Fibroblast of skin of left quadriceps (primary cell): ENCODE data around the gene CWF19L2.
"Not testable (repeated sequence)": the region's sequence is repeated elsewhere in the genome, so short reads cannot be mapped to it uniquely, and the experiment has no call there.

ENCODE experiments used
- DNase-seq, 2 experiments: peaks; one replicate each; pipeline ENCODE4 v3.0.0-alpha.2; 2013; ENCODE audit warnings: low read depth in 2 of 2

The CWF19L2 gene

DNA sequence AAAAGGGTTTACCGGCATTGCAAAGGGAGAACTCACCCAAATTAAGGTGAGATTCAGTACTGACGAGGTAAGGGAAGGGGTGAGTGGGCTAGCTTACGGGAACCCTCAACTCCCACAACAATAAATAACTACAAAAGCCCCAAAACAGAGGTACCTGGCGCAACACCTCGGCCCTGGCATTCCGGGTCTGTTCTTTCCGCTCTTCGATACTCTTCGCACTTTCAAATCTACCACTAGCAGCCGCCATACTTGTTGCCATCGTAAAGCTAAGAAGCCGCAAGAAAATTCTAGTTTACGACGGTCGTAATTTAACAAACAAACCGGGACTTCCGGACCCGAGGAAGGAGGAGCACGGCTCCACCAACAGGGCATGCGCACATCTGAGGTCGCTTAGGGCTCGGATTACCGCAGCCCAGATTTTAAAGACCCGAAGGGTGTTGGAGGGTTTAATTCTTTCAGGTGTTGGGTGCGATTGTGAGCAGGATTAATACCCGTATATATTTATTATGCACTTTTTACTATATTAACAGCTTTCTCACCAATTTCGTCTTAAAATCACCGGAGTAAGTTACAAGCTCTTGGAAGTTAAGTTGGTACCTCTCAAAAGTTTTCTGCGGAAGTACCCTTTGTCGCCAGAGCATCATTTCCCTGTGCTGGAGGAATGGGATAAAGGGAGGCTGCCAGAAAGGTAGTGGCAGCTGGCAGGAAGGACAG lies at the start of gene CWF19L2:
Gene CWF19L2 (minus strand): TSS at position 268 of the 714 bp plus-strand sequence. CDS start 9 bp downstream, at position 259.
- DNase-seq: peak; percentile 90 to 92

DNA sequence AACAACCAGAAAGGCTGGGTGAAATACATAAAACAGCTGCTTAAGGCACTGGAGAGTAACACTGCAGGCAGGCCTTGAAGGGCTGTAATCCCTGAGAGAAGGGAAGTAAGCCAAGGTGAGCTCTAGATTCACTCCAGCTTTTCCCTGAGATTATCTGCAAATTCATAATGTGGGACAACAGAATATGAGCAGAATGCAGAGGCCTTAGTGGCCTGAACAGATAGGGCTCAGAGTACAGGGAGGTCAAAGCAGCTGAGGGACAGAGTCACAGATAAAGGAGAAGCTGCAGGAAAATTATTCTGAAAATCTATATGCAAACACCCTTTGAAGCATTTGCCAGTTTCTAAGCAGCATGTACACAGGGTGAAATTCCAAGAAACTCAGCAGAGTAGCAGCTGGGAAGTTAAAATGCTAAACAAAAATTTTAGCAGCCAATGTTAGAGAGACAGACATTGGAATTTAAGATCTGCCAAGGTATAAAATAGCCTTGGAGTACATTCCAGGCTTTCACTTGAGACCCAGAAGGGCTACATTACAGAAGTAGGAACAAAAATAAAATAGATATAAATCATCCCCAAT lies 48.1 kb upstream of the CWF19L2 start:
- no peak for DNase-seq

DNA sequence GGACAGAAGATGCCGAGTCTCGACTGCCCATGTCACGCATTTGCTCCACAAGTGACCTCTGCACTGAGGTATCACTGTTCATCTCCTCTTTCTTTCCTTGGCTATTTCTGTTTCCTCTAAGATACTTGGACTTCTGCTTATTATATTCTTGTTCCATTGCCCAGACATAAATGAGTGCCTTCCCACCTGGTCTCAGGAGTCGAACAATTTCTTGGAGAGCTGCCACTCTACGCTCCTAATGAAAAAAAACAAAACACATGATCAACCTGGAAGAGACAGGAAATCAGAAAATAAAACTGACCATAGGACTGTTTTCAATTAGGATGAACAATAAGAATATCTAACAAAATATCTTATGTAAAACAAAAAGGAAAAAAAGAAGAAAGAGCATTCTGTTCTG lies 47.4 kb upstream of the CWF19L2 start:
- no peak for DNase-seq

DNA sequence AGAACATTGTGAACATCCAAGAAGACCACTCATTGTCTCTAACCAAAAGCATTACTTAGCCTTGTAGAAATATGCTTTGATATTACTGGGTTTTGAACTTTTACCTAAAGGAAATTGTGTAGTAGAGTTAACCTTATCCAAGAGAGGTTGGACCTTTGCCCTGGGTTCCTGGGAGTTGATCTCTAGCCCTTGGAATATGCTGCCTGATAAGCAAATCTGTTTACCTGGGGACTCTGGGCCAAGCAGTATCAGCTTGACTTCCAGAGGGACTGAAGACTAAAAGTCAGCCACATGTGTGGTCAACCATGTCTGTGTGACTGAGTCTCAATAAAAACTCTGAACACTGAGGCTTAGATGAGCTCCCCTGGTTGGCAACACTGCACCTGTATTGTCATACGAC lies 44.1 kb upstream of the CWF19L2 start:
- no peak for DNase-seq

DNA sequence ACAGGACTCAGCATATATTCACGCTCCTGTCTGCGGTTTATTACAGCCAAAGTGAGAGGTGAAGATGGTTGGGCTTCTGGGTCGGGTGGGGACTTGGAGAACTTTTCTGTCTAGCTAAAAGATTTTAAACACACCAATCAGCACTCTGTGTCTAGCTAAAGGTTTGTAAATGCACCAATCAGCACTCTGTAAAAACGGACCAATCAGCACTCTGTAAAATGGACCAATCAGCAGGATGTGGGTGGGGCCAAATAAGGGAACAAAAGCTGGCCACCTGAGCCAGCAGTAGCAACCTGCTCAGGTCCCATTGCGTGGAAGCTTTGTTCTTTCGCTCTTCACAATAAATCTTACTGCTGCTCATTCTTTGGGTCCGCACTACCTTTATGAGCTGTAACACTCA lies 39.7 kb upstream of the CWF19L2 start:
- DNase-seq: not testable (repeated sequence)

DNA sequence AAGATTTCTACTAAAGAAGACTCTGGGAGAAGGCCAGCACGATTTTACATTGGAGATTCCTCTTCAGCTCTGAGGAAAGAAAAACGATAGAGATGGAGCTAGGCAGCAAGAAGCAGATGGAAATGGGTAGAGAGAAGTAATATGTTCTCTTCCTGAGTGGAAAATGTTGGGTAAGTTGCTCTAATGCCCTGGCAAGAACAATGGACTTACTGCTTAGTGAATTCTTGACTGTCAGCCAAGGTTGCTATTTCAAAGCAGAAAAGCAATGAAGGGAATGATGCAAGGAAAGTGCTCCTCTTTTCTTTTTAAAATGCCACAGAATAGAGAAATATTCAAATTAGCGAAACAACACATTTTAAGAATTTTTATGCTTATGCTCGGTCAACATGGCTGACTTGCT lies 38.4 kb upstream of the CWF19L2 start:
- DNase-seq: peak; percentile 36 to 43

DNA sequence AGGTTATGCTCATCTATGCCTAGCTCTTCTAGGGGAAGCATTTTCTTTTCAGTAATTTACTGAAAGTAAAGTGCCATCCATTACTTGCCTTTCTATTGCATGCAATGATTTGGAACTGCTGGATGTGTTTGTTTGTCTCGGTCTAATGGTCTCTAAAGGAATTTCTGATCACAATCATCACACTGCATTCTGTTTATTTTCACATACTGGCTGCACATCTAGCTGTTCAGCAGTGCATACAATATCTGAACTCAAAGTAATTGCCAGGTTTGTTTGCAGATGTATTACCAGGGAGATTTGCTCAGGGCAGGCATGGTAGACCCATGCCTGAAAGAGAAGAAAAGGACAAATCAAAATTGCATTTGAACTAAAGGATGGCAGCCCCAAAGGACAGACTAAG lies 36.4 kb upstream of the CWF19L2 start:
- no peak for DNase-seq

DNA sequence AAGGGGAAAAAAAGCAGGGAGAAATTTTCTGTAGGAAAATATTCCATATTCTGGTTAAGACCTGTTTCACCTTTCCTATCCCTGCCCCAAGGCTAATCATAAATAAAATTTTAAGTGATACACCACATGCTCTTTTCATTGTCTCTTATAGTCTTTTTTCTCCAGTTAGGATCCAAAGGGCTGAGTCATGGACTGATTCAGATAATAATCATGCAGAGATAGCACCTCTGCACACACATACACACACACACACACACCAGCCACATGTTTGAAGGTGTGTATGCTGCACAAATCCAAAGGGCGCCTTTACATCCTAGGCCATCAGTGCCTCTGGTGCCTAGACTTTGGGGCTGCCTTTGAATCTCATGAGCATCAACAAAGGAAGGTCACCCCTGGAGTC lies 35.5 kb upstream of the CWF19L2 start:
- DNase-seq: peak; percentile 47 to 50

DNA sequence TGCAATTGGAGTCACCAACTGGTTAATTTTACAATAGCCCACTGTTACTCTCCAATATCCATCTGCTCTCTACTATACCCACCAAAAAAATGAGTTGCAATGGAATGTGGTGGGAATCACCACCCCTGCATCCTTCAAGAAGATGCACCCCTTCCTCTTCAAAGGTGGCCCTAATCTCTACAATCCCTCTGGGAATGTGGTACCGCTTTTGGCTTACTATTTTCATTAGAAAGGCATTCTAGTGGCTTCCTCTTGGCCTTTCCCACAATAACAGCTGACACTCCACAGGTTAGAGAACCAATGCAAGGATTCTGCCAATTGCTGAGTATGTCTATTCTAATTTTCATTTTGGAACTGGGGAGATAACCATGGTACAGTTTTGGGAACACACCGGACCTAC lies 33.2 kb upstream of the CWF19L2 start:
- DNase-seq: no peak

DNA sequence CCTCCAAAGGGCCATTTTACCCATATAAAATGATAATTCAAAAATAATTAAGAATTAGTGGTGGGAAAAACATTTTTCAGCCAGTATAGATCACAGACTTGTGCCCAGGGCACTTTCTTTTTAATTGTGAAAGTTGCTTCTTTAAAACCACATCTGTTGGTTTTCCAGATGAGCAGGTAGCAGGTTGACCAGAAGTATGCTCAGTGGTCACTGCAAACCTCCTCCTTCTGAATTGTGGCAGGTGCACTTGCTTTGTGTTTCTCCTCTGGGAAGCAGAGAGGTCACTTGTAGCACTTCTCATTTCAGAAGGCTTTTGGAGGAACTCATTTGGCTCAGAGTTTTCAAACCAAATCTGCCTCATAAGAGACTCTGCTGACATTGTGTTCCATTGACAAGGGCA lies 24.6 kb upstream of the CWF19L2 start:
- no peak for DNase-seq

DNA sequence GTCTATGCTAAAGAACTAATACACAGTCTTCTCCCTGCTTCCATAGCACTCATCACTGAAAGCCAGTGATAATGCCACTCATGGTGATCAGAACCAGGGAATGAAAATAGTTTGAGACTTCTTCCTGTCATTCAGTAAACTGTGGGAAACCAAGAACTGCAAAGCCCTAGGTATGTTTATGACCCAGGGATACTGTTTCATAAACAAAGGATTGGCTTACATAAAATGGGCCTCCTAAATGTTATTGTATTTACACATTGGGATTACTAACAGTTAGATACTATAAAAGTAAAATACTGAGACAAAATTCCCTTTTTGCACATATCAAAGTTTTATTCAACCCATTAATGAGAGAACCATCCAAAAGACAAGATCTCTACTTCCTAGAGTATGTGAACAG lies 21.3 kb upstream of the CWF19L2 start:
- no peak for DNase-seq

DNA sequence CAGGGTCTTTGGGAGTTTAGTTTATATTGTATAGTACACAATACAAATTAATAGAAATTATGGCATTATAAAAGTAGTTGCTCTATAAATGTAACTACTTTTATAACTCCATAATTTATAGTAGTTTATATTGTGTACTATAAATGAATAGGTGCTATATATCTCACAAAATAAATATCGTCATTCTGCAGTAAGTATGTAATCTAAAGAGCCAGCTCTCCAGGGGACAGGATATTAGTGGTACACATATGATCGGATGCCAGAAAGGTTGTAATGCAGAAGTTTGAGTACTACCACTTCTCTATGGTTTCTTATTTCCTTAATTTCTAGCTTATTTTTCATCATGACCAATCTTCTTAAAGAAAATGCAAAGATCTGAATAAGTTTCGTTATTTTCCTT lies 20.2 kb upstream of the CWF19L2 start:
- no peak for DNase-seq

DNA sequence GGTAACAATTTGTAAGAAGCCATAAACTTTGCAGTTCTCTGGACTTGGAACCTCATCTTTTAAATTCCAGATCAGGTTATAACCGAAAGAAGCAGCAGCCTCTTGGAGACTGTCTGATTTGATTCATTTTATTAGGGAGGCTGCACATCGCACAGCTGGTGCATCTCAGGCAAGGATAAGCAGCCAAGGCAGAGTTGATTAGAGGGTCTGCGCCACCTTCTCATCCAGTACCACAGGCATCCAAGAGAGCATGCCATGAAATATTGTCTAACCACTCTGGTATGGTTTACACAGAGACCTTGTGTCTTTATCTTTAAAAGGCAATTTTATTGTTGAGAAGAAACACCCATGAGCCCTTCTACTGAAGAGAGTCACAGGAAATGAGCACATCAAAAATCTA lies 16.2 kb upstream of the CWF19L2 start:
- DNase-seq: no peak

DNA sequence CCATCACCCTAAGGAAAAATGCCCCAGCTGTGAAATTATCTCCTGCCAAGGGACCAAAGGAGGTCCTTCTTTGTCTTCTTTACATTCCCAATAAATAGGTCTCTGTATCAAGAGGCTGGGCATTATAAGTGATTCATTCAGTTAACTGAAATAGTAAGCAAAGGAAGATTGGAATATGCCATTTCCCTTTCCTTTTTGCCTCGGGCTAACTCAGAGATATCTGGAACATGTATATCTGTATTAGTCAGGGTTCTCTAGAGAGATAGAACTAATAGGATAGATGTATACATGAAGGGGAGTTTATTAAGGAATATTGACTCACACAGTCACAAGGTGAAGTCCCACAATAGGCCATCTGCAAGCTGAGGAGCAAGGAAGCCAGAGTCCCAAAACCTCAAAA lies 15.3 kb upstream of the CWF19L2 start:
- no peak for DNase-seq

DNA sequence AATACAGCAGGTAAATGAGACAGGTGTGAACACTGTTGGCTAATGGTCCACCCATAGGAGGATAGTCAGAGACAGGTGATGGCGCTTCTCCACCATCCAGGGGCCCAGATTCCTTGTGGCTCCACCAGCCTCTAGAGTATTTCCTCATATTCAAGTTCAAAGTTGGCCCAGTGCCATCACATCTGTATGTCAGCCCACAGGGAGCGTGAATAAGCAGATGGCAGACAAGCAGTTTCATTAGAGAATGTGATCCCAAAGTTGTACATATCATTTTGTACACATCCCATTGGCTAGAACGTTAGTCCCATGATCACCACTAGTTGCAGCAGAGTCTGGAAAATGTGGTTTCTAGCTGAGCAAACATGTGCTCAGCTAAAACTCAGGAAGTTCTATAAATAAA lies 11.0 kb upstream of the CWF19L2 start:
- peak; percentile 22 to 23 for DNase-seq

DNA sequence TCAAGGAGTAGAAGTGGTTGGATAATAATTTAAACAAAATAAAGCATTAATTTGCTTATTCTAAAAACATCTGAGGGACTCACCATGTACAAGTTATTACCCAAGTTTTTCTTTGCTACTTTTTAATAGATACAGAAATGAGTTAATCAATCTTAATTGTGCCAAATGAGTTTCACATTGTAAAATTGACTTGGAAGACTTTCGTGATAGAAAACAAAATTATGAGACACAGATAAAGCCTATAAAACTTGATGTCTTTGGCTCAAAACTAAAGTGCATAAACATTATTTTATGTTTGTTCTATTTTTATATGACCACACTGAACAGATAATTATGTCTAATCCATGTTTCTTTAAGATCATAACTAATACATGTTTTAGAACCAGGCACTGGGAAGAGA lies 10.1 kb upstream of the CWF19L2 start:
- no peak for DNase-seq

DNA sequence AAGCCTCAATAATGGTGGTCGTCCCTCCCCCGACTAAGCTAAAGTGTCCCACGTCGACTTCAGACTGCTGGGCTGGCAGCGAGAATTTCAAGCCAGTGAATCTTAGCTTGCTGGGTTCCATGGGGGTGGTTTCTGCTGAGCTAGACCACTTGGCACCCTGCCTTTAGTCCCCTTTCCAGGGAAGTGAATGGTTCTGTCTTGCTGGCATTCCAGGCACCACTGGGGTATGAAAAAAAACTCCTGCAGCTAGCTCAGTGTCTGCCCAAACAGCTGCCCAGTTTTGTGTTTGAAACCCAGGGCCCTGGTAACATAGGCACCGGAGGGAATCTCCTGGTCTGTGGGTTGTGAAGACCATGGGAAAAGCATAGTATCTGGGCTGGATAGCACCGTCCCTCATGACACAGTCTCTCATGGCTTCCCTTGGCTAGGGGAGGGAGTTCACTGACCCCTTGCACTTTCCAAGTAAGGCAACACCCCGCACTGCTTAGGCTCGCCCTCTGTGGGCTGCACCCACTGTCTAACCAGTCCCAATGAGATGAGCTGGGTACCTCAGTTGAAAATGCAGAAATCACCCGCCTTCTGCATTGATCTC lies 8.7 kb upstream of the CWF19L2 start:
- not testable (repeated sequence) for DNase-seq

DNA sequence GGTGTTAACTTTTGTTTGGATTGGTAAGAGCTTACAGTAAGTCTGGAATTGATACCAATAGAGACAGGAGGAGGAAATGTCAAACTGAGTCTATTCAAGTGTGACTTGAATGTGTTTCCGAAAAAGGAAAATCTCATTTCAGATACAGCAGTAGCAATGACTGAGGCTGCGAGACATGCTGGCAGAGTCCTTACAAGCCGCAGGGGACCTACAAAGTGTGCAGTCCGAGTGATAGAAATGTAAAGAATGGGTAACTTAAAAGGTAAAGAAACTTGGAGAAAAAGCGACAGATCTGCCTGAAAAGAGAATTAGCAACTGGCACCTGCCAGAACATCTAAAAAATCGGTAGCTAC lies 444 bp downstream of the CWF19L2 start:
- DNase-seq: no peak

DNA sequence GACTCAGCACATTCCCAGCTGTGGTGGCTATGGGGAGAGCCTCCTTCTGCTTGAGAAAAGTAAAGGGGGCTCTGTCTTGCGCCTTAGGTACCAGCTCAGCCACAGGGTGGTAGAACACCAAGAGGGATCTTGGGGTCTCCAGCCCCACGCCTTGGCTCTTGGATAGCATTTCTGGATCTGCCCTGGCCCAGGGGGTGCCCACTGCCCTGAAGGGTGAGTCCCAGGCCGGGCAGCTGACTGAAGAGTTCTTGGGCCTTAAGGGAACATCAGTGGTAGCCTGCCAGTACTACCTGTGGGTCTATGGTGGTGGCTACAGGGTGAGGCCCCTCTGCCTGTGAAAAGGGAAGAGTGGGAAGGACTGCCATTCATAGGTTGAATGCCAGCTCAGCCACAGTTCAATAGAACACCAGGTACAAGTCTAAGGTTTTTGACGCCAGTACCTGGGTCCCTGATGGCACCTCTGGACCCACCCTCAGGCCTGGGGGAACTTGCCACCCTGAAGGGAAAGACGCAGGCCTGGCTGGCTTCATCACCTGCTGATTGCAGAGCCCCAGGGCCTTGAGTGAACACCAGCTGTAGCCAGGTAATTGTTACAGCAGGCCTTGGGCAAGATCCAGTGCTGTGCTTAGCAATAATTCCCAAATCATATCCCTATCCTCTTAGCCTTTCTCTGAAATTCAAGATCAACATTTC lies 3.9 kb downstream of the CWF19L2 start:
- no peak for DNase-seq

DNA sequence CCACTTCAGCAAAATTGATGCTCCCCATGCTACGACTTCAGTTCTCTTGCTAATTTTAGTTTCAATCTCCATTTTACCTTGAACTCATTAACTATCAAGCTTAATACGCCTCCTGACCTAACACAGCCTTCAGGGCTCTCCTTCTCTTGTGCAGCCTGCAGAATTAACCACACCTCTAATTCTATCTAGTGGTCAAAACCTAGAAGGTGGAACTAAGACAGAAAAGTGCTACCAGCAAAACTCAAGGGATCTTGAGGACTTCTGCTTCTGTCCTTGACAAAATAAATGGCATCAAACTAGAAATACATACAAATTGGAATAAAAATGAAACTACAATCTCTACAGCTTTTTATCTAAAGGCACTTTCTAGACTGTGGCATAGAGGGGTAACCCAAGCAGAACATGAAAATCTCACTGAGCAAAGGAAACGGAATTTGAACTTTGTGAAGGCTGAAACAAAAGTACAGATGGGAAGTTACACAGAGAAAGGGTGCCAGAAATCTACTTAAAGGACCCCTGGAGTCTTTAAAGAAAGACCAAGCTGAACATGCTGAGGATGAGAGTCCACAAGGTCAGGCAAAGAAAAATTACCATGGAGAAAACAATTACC lies 10.7 kb downstream of the CWF19L2 start:
- no peak for DNase-seq

DNA sequence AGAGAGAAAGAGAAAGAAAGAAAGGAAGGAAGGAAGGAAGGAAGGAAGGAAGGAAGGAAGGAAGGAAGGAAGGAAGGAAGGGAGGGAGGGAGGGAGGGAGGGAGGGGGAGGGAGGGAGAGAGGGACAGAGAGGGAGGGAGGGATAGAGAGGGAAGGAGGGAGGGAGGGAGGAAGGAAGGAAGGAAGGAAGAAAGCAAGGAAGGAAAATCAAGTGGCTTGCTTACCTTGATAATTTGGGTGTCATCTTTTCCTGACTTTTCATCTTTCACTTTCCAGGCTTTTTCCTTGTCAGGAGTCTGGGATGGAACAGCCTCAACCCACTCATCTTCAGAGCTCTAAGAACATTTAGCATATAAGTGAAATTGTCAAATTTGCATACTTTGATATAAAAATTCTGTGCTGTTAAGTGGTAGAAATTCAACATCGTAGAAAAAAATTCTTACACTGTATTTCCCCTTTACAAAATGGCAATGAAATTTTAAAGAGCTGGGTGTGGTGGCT lies 14.9 kb downstream of the CWF19L2 start:
- DNase-seq: no peak

DNA sequence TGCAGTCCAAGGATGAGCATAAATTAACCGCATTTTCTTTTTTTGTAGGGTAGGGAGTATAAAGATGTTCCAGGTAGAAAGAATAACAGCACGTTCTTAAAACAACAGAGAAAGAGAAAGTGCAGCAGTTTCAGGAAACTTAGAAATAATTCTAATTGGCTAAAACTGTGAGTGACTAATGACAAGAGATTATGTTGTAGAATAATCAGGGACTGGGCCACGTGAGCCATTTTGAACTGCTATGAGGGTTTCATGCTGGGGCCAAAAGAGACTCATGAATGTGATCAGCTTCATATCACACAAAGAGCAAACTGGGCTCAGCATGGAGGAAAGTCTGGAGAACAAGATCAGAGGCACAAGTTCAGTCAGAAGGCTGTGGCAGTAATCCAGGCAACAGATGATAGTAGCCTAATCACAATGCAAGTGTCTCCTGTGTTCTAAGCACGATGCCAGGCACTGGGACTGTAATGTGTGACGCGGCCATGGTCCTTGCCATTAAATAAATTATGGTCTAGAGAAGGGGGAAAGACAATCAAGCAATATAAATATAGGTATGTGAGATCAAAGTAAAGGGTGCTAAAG lies 17.9 kb downstream of the CWF19L2 start:
- no peak for DNase-seq
